Stimulated activated CD8-positive, alpha-beta memory T cell treated with anti-CD3 and anti-CD28 coated beads, Interleukin-7, amount 100 ng/mL, for 24 hours (primary cell): ENCODE measurements around the gene ARID1B.
"Not testable (repeated sequence)": the region's sequence is repeated elsewhere in the genome, so short reads cannot be mapped to it uniquely, and the experiment has no call there.

ENCODE experiments used
- DNase-seq: peaks from one replicate; pipeline ENCODE4 v3.0.0-alpha.2; 2020; ENCODE audit warnings: low read depth

Gene ARID1B

DNA sequence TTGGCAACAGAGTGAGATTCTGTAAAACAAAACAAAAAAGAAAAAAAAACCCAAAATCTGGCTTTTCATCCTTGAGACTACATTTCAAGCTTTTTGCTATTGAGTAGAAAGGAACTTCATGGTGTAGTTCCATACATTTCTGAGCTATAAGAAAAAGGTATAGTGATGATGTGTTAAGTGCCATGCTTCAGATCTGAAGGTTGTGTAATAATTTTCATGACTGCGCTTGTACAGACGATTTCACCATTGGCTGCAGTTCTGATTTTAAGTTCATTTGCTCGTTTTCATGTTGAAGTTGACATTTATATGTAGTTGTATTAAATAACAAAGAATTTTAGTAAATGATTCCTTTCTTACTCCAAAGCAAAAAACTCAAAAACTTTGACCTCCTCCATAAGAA, 247.6 kb downstream of the ARID1B start:
- DNase-seq = no peak

GRCh38 chr6:157025437-157025836, 248.3 kb downstream of the ARID1B start:
- DNase-seq = no peak

DNA sequence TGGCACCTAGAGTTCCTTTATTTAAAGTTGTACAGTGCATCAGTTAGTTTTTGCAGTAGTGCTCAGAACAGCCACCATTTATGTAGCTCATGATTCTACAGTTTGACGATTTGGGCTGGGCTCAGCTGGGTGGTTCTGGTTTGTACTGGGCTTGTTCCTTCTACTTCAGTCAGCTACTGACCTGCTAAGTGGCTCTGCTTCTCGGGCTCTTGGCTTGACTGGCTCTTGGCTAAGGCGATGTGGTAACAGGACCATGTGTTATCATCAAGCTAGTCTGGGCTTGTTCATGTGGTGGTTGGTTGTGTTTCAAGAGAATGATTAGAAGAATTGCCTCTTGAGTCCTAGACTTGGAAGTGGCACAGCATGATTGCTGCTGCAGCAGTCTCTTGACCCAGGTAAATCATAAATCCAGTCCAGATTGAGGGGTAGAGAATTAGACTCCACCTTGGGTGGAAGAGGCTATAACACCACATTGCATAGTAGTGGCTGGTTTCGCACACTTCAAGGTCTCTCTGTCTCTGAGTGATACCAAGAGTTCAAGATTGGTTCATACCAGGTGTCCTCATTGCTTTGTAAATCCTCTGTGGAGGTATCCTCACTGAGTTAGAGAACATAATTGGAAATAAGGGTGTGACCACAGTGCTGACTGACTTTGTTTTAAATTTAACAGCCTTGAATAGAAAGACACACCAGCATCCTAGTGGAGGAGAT, 253.0 kb downstream of the ARID1B start:
- DNase-seq = no peak

GRCh38 chr6:157030755-157031154, 253.6 kb downstream of the ARID1B start:
- DNase-seq = no peak

DNA sequence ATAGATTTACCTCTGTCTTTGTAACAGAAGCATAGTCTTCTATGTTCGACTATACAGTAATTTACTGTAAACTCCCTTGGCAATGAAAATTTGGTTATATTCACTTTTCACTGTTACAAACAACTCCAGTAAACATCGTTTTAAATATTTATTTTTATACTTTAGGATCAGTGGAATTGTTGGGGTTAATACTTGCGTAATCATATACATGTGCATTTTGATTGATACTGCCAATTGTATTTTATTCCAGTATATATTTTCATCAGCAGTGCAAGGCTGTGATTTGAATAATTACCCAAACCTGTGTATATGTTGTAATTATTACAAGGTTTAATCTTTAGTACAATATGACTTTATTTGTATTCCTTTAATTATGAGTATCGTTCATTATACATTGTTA, 255.7 kb downstream of the ARID1B start:
- DNase-seq = no peak

DNA sequence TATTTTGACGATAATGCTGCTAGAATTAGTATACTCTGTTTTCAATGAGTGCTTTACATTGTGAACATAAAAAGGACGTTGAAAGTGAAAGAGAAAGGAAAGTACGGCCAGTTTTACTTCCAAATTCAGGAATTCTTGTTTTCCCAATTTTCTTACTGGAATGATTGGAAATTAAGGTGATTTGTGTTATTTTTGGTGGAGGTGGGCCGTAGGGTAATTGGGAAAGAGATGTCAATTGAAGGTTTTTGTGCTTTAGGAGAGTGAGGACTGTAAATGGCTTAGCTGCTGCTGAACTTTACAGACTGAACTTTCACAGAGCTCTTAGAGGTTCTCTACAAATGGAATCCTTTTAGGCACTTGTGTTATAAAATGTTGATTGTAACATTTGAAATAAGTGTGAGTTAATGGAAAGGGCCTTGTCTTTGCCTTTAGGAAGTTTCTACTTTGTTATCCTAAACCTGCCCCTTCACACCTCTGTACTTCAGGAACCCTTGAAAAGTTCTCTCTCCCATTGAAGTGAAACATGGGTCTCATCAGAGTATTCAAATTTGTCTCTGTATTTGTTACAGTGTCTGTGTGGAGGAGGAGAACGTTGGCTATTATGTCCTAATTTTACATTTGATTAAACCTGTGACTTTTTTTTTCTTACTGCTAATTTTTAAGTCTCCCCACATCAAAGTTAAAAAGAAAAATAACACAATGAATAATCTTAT, 256.4 kb downstream of the ARID1B start:
- no peak for DNase-seq

DNA sequence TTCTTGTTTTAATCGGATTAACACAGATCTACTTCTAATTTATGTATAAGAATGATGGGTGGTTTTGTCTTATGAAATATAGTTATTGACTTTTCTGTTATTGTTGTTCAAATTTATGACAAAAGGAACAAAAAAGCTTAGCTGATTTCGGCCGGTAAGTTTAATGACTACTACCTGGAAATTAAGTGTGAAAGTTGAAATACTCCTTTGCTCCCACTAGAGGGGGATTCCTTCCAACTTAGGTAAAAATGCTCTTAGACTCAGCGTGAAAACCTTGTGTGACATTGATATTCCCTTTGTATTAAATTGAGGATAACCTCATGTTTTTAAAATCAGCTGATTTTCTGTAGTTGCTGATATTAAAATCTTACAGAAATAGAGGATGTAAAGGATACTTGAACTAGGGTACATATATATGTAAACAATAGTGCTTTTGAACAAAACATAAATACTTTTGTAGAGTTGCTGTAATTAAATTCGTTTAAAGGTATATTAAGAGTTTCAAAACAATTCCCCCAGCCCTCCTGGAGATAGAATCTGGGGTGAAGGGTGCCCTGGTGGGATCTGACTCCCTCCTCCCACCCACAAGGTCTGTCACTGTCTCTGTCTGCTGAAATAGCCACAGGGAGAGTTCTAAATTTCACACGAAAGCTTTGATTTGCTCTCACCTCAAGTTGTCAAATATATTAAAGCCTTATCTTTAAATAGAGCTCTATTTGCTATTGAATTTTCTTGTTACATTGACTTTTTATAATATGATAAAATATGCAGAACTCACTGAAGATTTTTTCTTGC, 257.5 kb downstream of the ARID1B start:
- DNase-seq = no peak

DNA sequence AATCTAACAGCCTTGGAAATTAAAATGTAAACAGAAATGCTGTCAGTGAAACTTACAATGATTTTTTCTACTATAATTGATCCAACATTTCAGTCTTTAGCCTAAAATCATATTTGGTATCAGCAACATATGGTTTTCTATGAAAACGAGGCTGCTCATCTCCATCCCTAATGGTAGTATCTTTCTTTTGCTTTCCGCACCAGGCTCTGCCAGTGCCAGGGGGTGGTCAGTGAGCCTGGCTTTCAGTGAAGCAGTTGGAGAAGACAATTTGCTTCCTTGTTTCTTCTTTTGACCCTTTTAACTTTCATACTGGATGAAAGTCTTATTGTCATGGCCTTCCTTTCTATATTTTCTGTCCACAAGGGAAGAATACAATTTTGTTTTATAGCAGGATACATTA, 258.4 kb downstream of the ARID1B start:
- no peak for DNase-seq

DNA sequence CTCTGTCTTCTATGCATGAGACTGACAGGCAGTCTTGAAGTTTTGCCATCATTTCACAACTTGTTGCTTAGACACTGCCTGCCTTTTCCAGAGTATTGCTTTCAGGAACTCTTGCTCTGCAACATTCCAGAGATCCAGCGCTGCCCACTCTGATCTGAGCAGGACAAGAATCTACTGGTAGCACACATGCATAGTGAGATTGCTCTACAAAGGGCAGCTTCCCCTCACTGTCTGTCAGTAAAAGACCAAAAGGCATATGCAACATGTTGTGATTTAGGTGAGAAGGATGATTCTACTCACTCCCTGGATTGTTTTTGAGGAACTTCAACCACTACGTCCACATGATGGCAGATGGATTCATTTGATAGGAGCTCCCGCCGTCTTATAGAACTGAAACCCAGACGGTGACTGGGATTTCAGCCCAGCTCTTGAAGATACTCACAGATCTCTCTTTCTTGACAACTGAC, 259.1 kb downstream of the ARID1B start:
- DNase-seq = no peak

- DNase-seq = no peak
Measured at GRCh38 chr6:157037165-157037564, 260.0 kb downstream of the ARID1B start.

- no peak for DNase-seq
Measured at GRCh38 chr6:157038610-157039009, 261.4 kb downstream of the ARID1B start.

GRCh38 chr6:157039639-157040038, 262.5 kb downstream of the ARID1B start:
- not testable (repeated sequence) for DNase-seq

DNA sequence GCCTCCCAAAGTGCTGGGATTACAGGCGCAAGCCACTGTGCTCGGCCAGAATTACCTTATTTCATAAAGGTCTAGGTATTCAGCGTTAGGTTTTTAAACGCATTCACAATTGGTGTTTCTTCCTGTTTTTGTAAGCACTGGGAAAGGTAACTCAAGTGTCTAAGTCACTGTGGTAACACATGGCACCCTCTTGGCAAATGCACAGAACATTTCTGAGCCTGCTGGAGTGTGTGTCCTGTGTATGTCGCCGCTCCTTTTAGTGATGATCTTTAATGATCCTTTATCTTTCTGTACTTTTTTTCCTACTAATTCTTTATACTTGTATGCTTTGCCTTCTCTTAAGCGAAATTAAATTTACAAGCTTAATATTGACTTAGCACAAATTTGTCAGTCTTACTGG, 263.0 kb downstream of the ARID1B start:
- no peak for DNase-seq

DNA sequence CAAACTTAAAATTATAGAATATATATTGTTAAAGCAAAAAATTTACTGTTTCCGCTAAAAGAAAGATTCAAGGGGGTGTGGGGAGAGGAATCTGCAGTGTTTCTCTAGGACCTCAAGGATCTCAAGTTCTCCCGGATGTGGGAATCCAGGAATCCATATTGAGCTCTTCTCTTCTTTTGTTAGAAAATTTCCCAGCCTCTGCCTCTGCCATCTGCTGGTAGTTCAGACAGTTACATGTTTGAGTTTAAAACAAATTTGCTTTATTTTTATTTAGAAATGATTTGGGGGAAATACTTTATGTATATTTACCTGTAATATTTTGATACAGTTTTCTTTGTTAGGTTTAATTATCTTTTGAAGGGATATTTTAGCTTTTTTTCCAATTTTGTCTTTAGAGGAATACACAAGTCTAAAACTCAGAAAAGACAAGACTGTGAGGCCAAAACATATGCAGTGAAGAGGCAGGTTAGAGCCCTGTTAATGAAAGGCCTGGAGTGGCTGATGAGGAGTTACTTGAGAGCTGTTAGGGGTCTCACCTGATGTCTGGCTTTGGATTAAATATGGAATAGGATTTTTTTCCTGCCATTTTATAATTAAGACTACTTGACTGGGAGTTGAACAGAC, 268.8 kb downstream of the ARID1B start:
- DNase-seq = no peak

DNA sequence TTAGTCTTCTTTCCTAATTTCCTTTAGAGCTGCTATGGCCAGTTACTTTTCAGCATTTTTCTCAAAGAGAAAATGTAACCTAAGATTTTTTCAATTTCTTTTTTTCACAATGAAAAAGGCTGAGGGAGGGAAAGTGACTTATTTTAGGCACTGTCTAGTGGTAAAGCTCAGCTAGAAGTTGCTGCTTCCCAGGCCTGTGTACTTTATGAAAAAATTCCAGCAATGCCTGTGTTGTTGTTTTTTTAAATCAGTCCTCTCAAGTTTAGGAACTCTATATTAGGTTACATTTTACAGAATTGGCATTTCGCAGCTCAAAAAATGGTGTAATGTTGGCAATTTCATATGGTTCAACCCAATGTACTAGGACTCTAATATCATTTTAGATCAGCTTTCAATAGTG, 269.6 kb downstream of the ARID1B start:
- DNase-seq = no peak

DNA sequence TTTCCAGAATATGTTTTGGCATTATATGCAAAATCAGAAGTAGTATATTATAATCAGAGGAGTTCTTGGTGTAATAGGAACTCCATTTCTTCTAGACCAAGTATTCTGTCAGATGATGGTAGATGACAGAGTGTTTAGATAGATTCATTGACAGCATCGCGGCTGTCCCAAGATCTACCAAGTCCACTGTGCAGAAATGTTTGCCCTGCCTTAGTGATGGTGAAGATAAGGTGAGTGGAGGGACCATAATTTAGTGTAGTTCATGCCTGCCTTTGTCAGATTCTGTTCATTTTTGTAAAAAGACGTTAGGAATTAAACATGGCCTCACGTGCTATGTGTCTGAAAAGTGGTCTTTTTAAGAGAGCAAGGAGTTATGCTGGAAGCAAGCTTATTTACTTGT, 270.1 kb downstream of the ARID1B start:
- no peak for DNase-seq

GRCh38 chr6:157047951-157048350, 270.8 kb downstream of the ARID1B start:
- no peak for DNase-seq

DNA sequence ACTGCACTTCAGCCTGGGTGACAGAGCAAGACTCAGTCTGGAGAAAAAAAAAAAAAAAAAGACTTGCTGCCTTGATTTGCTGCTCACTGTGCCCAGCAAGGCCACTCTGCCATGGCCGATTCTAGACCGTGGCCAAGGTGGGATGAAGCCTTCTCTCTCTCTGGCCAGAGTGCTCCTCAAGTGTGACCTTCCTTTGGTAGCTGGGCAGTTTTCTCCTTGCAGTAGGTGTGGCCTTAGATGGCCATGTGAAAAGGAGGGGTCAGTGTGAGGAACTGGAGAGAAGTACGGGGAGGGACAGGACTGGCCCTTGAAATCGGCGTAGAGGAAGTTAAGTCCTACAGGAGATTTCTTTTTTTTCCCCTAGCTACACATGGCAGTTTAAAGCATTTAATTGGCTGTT, 272.0 kb downstream of the ARID1B start:
- no peak for DNase-seq

DNA sequence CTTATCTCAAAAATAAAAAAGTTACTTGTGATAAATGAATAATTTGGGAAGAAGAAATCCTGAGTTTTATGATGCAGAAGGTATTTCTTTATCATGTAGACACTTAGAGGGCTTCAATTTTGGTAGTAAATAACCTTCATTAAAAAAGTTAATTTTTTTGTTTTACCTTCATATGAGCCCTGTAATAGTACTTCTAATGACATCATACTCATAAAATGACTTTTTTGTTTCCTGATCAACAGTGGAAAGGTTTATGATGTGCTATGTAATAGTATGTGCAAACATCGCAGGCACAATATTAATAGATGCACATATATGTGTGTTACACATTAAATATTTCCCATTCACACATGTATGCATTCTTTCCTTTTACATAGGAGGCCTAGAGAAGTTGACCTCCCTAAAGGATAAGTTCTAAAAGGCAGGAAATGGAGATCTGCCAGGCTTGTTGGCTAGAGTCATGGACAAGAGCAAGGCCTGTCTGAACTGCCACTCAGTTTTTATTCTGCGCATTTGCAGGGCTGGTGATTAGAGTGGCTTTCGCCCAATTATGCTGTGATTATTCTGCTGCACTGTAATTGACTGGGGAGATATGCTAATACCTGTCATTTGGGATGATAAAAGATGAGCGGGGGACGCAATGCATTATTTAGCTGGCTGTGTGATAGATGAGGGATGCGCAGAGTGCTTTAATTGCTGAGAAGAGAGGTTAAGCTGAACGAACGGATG, 273.5 kb downstream of the ARID1B start:
- no peak for DNase-seq

DNA sequence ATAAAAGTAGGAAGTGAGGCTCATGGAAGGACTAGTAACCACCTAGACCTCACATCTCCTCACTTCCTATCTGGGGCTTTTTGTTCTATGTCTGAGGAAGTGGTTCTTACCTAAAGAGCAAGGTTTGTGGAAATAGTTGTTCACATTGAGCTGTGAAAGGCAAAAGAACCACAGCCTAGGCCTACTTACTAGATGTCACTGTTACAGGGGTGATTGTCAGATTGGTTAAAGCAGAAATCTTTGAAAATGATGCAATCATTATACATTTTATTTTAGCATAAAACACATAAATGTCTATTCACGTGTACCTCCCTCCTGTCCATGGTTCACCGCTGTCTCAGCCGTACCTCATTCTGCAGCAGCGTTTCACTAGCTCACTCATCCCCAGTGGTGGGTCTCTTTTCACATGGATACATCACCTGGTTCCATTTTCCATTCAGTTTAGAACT, 277.4 kb downstream of the ARID1B start:
- DNase-seq = no peak

GRCh38 chr6:157055863-157056262, 278.7 kb downstream of the ARID1B start:
- DNase-seq = no peak

DNA sequence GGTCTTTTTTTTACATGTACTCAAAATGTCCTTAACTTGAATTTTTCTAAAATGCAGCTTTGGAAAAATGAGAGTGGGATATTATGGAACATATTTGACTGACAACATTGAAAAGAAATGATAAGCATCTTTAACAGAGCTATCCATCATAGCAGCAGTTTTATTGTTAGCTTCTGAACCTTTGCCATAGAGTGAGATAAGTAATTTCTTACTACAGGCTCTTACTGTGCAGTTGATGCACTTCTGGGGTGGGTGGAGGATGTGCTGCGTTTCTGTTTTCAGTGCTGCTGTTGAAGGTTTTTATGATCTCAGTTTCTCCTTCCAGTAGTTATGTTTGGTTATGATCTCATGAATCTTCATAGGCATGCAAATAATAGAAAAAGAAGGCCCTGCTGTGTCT, 279.1 kb downstream of the ARID1B start:
- no peak for DNase-seq
